Nephron (organoid): ENCODE measurements around the gene AIP.

ENCODE experiments used
- H3K27ac Mint-ChIP-seq, 3 experiments: 2 replicates each; pipeline ENCODE4 v1.8.0; 2020; ENCODE audit warnings: mixed read lengths in 3 of 3, mild to moderate bottlenecking in 2 of 3, moderate library complexity in 1 of 3
- H3K27me3 Mint-ChIP-seq: 2 replicates; pipeline ENCODE4 v1.8.0; 2021; ENCODE audit warnings: low read depth, mild to moderate bottlenecking, moderate library complexity, mixed read lengths
- H3K36me3 Mint-ChIP-seq: 2 replicates; pipeline ENCODE4 v1.8.0; 2020; ENCODE audit warnings: low read depth, mixed read lengths
- H3K4me1 Mint-ChIP-seq: 2 replicates; pipeline ENCODE4 v1.8.0; 2020; ENCODE audit warnings: mixed read lengths
- H3K4me3 Mint-ChIP-seq, 3 experiments: 2 replicates each; pipeline ENCODE4 v1.8.0; 2020; ENCODE audit warnings: mild to moderate bottlenecking in 3 of 3, mixed read lengths in 3 of 3, moderate library complexity in 2 of 3
- H3K9me3 Mint-ChIP-seq: 2 replicates; pipeline ENCODE4 v1.8.0; 2020; ENCODE audit warnings: mixed read lengths
- TF ChIP-seq, protein P1 (sequence below), 3 experiments: fragments of 200-600 bp; sonication (generic); IDR thresholded peaks; one replicate each; pipeline ENCODE4 v1.5.0; 2021; ENCODE audit warnings: antibody characterized with exemption in 3 of 3; ENCODE audit not compliant: unreplicated experiment in 3 of 3

Gene AIP

DNA sequence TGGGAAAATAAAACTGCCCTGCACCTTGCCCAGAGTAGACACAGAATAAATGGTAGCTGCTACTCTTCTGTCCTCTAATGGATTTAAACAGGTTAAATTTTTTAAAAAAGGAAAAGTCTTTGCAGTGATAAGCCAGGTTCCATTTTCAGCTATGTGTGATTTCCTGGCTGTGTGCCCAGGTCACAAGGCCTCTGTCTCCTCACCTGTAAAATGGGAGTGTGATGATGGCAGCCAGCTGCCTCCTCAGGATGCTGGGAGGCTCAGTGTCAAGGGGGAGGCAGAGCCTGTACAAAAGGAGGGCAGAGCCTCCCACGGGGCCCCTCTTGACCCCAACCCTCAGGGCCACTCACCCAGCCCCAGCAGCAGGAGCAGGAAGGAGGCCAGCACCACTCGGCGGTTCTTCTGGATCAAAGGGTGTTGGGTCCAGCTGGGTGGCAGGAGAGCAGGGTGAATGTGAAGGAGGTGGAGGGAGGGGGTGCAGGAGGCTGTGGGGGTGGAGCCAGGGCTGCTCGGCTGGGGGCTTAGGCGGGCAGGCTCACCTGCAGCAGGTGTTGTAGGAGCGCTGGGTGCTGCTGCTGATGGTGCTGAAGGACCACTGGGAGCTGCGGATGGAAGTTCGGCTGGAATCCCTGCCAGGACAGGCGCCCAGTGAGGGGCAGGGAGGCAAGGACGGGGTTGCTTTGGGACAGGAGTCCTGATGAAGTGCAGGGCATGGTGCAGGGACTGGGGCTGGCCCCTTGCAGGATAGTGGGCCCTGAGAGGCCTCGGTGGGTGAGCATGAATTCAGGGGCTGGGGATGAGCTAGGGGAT lies 15.7 kb upstream of the AIP start:
- Mint-ChIP-seq H3K36me3 (no peaks in the 10 kb centered on the region), H3K4me1 (peaks cover 6% of the 10 kb centered on the region), H3K27ac (peak overlapping the region; percentile 30 to 92 (median 50)), H3K9me3 (no peaks in the 10 kb centered on the region), H3K4me3 (peak overlapping the region; percentile 91 to 95 (median 95)), H3K27me3 (no peaks in the 10 kb centered on the region)
- TF ChIP-seq, protein P1, sequence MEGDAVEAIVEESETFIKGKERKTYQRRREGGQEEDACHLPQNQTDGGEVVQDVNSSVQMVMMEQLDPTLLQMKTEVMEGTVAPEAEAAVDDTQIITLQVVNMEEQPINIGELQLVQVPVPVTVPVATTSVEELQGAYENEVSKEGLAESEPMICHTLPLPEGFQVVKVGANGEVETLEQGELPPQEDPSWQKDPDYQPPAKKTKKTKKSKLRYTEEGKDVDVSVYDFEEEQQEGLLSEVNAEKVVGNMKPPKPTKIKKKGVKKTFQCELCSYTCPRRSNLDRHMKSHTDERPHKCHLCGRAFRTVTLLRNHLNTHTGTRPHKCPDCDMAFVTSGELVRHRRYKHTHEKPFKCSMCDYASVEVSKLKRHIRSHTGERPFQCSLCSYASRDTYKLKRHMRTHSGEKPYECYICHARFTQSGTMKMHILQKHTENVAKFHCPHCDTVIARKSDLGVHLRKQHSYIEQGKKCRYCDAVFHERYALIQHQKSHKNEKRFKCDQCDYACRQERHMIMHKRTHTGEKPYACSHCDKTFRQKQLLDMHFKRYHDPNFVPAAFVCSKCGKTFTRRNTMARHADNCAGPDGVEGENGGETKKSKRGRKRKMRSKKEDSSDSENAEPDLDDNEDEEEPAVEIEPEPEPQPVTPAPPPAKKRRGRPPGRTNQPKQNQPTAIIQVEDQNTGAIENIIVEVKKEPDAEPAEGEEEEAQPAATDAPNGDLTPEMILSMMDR (IDR thresholded peaks at IDR 0.05; ENCODE audit: unreplicated experiment in 3 of 3), result no peak

DNA sequence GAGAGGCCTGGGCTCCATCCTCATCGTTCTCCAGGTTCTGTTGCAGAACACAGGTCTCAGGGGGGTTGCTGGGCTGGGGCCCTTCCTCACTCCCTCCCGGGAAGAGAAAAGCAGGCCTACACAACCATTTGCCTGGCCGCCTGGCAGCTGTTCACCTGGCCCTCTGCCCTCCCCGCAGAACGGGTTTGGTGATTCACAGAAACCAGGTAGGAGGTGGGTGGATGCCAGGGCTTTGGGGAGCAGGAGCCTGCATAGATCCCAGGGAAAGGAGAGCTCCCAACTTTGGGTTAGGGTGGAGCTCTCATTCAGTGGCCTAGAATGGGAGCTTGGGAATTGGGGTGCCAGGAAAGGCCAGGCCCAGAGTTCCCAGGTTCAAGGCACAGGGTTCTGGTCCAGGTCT lies 14.8 kb upstream of the AIP start:
- H3K27ac Mint-ChIP-seq, result peak overlapping the region; percentile 89 to 93 (median 92)
- H3K36me3 Mint-ChIP-seq, result no peaks in the 10 kb centered on the region
- peak overlapping the region; percentile 91 to 95 (median 95) for H3K4me3 Mint-ChIP-seq
- TF ChIP-seq, protein P1 (IDR thresholded peaks at IDR 0.05; ENCODE audit: unreplicated experiment in 3 of 3), result no peak
- H3K27me3 Mint-ChIP-seq, result no peaks in the 10 kb centered on the region
- no peaks in the 10 kb centered on the region for H3K9me3 Mint-ChIP-seq
- H3K4me1 Mint-ChIP-seq, result peaks cover 6% of the 10 kb centered on the region

DNA sequence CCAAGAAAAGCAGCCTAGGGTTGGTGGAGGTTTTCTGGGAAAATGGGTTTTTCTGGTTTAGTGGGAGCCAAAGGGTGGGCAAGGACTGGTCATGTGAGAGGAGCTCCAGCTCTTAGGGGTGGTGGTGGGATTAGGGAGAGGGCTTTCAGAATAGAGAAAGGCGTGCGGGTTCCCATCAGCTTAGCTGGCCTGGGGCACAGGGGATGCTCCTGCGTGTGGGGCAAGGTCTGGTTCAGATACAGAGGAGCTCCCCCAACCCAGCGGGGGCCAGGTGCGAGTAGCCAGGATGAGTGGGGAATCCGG lies 14.4 kb upstream of the AIP start:
- TF ChIP-seq, protein P1 (IDR thresholded peaks at IDR 0.05; ENCODE audit: unreplicated experiment in 3 of 3), result no peak
- Mint-ChIP-seq H3K4me1 (peaks cover 6% of the 10 kb centered on the region), H3K27me3 (no peaks in the 10 kb centered on the region), H3K27ac (peak overlapping the region; percentile 89 to 93 (median 92)), H3K36me3 (no peaks in the 10 kb centered on the region), H3K9me3 (no peaks in the 10 kb centered on the region), H3K4me3 (peak overlapping the region; percentile 91 to 95 (median 95))

DNA sequence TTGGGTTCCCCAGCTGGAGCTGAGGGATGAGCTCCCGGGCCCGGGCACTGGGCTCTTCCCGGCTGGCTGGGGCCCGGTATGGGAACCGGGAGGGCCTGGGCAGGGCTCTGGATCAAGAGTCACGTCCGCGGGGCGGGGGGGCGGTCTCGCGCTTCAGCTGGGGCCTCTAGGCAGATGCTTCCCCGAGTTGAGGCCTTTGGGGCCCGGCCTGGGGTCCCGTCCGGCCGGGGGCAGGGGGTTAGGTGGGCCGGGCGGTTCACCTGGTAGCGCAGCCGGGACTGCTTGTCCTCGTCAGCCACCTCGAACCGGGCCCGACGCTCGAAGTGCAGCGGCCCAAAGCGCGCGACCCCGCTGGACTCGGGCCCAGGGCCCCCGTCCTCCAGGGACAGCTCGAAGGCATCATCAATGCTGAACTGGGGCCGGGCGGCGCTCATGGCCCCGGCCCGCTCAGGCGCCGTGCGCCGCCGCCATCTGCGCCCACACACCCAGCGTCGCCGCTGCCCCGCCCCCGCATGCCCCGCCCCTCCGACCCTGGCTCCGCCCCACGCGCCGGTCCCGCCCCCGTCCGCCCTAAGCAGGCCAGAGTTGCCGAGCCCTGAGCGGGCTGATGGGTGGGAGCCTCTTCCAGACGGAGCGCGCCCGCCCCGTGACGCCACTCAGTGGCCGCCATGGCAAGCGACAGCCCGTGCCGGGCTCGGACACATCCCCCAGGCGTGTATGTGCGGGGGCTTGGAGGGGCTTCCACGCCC lies 13.9 kb upstream of the AIP start, which contains the start of gene TMEM134:
Gene TMEM134, minus strand, starts transcription at position 493 of the 749 bp plus-strand sequence. Its CDS starts 59 bp downstream, at position 434.
- Mint-ChIP-seq H3K4me3 (peak within 1 kb of the TSS; percentile 91 to 95 (median 95)), H3K4me1 (peaks cover 6% of the 10 kb centered on the region), H3K36me3 (no peaks in the 10 kb centered on the region), H3K27ac (peak within 1 kb of the TSS; percentile 89 to 93 (median 92)), H3K27me3 (no peaks in the 10 kb centered on the region), H3K9me3 (no peaks in the 10 kb centered on the region)
- TF ChIP-seq, protein P1 (IDR thresholded peaks at IDR 0.05; ENCODE audit: unreplicated experiment in 3 of 3), result peak; percentile 21 to 52 (median 29)

DNA sequence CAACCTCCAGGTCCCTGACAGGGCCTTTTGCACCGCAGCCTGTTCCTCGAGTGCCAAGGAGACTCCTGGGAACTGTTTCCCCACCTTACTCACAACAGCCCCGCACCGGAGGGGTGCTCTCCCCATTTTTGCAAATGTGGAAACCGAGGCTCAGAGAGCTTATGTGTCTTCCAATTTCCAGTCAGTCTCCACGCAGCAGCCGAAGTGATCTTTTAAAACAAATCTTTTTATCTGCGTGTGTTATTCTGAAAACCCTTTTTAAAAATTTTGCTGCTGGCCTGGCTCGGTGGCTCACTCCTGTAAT lies 13.4 kb upstream of the AIP start:
- Mint-ChIP-seq H3K4me1 (peaks cover 6% of the 10 kb centered on the region), H3K36me3 (no peaks in the 10 kb centered on the region), H3K27me3 (no peaks in the 10 kb centered on the region), H3K9me3 (no peaks in the 10 kb centered on the region), H3K27ac (peak overlapping the region; percentile 44 to 93 (median 79)), H3K4me3 (peak overlapping the region; percentile 91 to 95 (median 95))
- TF ChIP-seq, protein P1 (IDR thresholded peaks at IDR 0.05; ENCODE audit: unreplicated experiment in 3 of 3), result no peak
